Breast epithelium (tissue), 4 donors: ENCODE results near the gene DOCK3. TPM values are rescaled to one million over a fixed set of nuclear protein-coding genes. Genes with fewer than 3 reads are reported as not detected.
"Not testable (repeated sequence)": the region's sequence is repeated elsewhere in the genome, so short reads cannot be mapped to it uniquely, and the experiment has no call there.

Source experiments
- DNase-seq, 2 donors: peaks; one replicate each; pipeline ENCODE4 v3.0.0-alpha.2; 2019; ENCODE audit warnings: low spot score in 2 of 2
- H3K27ac ChIP-seq, 2 donors: fragments of 200-600 bp; sonication (generic) in 1 of 2; one replicate each; pipeline ENCODE4 v1.5.1; 2016 to 2019; ENCODE audit warnings: mild to moderate bottlenecking in 1 of 2
- H3K27me3 ChIP-seq, 2 donors: fragments of 200-600 bp; sonication (generic) in 1 of 2; one replicate each; pipeline versions ENCODE4 v1.5.1 to v1.6.0; 2017 to 2019; ENCODE audit warnings: control low read depth in 1 of 2, mild to moderate bottlenecking in 1 of 2
- H3K36me3 ChIP-seq: fragments of 200-600 bp; one replicate; pipeline ENCODE4 v1.5.1; 2019
- H3K4me1 ChIP-seq, 2 donors: fragments of 200-600 bp; sonication (generic); one replicate each; pipeline ENCODE4 v1.5.1; 2016 to 2019; ENCODE audit warnings: control low read depth in 1 of 2
- H3K4me3 ChIP-seq, 3 donors: fragments of 200-600 bp; sonication (generic); 1 replicate in 2 of 3; 2 replicates in 1 of 3; pipeline ENCODE4 v1.5.1; 2016 to 2019; ENCODE audit warnings: mild to moderate bottlenecking in 3 of 3, moderate library complexity in 2 of 3
- H3K9me3 ChIP-seq, 2 donors: fragments of 200-600 bp; sonication (generic) in 1 of 2; one replicate each; pipeline ENCODE4 v1.5.1; 2016 to 2019; ENCODE audit warnings: control low read depth in 1 of 2
- POLR2A ChIP-seq: fragments of 450-650 bp; IDR thresholded peaks from one replicate; pipeline ENCODE4 v1.6.1; 2016; ENCODE audit warnings: antibody characterized with exemption, mild to moderate bottlenecking, moderate library complexity
- POLR2AphosphoS5 ChIP-seq, 3 donors: sonication (generic); formaldehyde crosslinking; IDR thresholded peaks; one replicate each; pipeline ENCODE4 v1.6.1; 2017; ENCODE audit warnings: antibody characterized with exemption in 3 of 3
- intact Hi-C: fragments of 100-400 bp; cut with DNase I; formaldehyde crosslinking; loops from one replicate; pipeline ENCODE4 v1.15.1; 2023; ENCODE audit warnings: low total_unique reads
- total RNA-seq, 3 donors: library from RNA; depleted of rRNA; stranded (reverse); fragments of >200 nt; gene quantifications; one replicate each; pipeline ENCODE4 v1.1.0, GENCODE V29; 2016
- TF ChIP-seq, protein P1 (sequence below), 3 donors: fragments of 450-650 bp; IDR thresholded peaks; one replicate each; pipeline ENCODE4 v1.5.1; 2016 to 2017; ENCODE audit warnings: antibody characterized with exemption in 3 of 3, mild to moderate bottlenecking in 3 of 3, moderate library complexity in 3 of 3

Gene DOCK3
- total RNA-seq, 3 donors from 2014 or later = 0.64 to 0.73 (median 0.66) TPM

DNA sequence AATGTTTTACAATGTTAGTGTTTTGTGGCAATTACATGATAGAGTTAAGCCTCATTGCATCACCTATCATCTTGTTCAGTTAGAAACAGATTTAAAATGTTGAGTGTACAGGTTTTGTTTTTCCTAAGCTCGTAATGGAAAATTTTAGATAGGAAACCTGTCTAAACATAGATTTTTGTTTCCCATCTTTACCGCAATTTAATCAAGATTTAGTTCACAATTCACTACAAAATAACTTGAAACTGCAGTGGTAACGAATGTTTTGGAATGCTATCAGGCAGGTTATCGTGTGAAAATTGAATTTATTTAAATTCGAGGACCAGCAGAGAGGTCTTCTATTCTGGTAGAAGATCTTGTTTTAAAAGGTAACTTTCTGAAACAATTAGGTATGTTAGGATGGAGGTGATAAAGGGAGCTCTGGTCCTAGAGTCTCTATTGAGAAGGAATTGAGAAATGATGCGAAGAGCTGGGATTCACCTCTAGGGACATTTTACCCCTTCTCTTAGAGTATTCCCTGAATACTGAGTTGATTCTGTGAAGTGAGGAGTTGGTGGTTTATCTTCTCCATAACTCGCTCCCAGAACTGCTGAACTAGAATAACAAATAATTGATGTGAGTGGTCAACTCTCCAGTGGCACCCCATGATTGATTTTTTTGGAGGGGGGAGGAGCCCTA is 1.4 kb downstream of the DOCK3 start:
- peaks cover 0 to 5% of the 10 kb centered on the region in 2 donors for H3K4me1 ChIP-seq
- H3K4me3 ChIP-seq = no peak overlapping the region
- no peaks in the 10 kb centered on the region for H3K9me3 ChIP-seq
- TF ChIP-seq, protein P1, sequence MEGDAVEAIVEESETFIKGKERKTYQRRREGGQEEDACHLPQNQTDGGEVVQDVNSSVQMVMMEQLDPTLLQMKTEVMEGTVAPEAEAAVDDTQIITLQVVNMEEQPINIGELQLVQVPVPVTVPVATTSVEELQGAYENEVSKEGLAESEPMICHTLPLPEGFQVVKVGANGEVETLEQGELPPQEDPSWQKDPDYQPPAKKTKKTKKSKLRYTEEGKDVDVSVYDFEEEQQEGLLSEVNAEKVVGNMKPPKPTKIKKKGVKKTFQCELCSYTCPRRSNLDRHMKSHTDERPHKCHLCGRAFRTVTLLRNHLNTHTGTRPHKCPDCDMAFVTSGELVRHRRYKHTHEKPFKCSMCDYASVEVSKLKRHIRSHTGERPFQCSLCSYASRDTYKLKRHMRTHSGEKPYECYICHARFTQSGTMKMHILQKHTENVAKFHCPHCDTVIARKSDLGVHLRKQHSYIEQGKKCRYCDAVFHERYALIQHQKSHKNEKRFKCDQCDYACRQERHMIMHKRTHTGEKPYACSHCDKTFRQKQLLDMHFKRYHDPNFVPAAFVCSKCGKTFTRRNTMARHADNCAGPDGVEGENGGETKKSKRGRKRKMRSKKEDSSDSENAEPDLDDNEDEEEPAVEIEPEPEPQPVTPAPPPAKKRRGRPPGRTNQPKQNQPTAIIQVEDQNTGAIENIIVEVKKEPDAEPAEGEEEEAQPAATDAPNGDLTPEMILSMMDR (IDR thresholded peaks at IDR 0.05) = no peak
- no peak for TF ChIP-seq POLR2A
- no peak for TF ChIP-seq POLR2AphosphoS5 (IDR thresholded peaks at IDR 0.05)
- H3K36me3 ChIP-seq = no peaks in the 10 kb centered on the region
- no peak overlapping the region for H3K27ac ChIP-seq
- intact Hi-C loops = loop anchor here (5.0 kb wide), 1 partner anchor 299 kb away; no protein-coding TSS in a partner anchor
- H3K27me3 ChIP-seq = peaks cover 3 to 53% of the 10 kb centered on the region in 2 donors
- no peak for DNase-seq

DNA sequence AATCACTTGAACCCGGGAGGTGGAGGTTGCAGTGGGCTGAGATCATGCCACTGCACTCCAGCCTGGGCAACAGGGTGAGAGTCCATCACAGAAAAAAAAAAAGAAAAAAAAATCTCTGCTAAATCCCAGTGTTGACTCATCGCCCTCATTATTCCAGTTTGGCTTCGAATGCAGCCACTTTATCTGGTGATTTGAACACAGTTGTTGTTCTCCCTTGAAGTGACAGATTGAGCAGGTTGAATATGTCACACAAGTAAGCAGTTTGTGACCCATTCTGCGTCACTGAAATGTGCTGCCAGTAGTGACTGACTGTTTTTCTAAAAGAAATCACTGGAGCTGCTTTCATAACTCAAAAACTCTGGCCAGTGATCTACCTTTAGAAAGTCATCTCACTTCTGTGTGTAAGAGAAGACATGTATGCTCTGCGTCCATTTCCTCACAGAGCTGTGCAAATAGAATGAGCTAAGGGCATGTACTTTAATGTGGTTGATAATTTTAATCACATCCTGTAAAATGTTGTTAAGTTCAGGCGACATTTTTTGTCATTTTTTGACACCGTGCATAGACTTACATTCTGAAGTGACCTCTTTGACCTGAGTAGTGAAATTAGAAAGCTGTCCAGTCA is 12.5 kb downstream of the DOCK3 start:
- no peak for DNase-seq
- Histone ChIP-seq H3K36me3 (no peaks in the 10 kb centered on the region), H3K4me1 (no peaks in the 10 kb centered on the region), H3K9me3 (no peaks in the 10 kb centered on the region), H3K27ac (no peak overlapping the region), H3K4me3 (no peak overlapping the region), H3K27me3 (no peaks in the 10 kb centered on the region)
- intact Hi-C loops = no loop called here
- TF ChIP-seq POLR2AphosphoS5 (IDR thresholded peaks at IDR 0.05) = no peak

DNA sequence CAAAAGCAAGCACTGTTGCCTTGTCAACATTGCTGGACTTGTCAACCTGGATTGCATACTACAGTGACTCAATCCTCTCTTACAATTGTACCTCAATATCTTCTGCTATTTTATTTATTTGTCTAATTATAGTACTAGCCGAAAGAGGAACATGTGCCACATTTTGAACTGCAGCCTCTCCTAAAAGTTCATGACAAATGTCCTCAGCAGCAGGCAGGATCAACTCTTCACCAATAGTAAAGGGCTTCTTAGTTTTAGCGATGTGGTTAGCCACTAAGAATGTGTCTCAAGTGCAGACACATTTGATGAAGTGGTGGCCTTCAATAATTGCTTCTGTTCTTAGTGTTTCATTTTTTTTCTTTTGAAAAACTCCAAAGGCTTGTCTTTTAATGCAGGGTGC is 13.2 kb downstream of the DOCK3 start:
- Histone ChIP-seq H3K27ac (no peak overlapping the region), H3K27me3 (no peaks in the 10 kb centered on the region), H3K9me3 (no peaks in the 10 kb centered on the region), H3K4me3 (no peak overlapping the region), H3K4me1 (no peaks in the 10 kb centered on the region), H3K36me3 (no peaks in the 10 kb centered on the region)
- no peak for TF ChIP-seq POLR2AphosphoS5 (IDR thresholded peaks at IDR 0.05)
- TF ChIP-seq, protein P1 (IDR thresholded peaks at IDR 0.05) = no peak
- TF ChIP-seq POLR2A = no peak
- no peak for DNase-seq
- intact Hi-C loops = no loop called here

DNA sequence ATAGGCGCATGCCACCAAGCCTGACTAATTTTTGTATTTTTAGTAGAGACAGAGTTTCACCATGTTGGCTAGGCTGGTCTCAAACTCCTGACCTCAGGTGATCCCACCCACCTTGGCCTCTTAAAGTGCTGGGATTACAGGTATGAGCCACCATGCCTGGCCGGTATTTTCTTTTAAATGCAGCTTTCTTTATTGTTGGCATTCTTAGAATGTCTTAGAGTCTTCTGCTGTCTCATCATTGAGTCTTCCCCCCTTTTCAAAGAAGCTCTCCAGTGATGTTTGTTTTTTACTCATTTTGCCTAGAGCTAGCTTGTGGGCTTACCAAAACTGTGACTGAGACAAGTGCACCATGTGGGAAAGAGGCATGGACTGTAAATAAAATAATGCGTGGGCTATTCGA is 13.9 kb downstream of the DOCK3 start:
- intact Hi-C loops, H3K4me3 ChIP-seq, DNase-seq, H3K27ac ChIP-seq, H3K36me3 ChIP-seq, H3K27me3 ChIP-seq, H3K9me3 ChIP-seq, H3K4me1 ChIP-seq: not testable (repeated sequence)

DNA sequence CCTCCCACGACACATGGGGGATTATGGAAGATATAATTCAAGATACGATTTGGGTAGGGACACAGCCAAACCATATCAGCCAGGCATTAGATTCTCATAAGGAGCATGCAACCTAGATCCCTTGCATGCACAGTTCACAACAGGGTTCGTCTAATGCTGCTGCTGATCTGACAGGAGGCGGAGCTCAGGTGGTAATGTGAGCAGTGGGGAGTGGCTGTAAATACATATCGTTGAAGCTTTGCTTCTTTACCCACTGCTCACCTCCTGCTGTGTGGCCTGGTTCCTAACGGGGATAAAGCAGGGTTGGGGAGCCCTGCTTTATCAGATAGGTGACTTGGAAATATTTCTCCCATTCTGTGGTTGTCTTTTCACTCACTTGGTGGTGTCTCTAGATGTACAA is 14.8 kb downstream of the DOCK3 start:
- H3K36me3 ChIP-seq = no peaks in the 10 kb centered on the region
- H3K27me3 ChIP-seq = no peaks in the 10 kb centered on the region
- H3K4me3 ChIP-seq = no peak overlapping the region
- DNase-seq = no peak
- intact Hi-C loops = no loop called here
- H3K27ac ChIP-seq = no peak overlapping the region
- no peaks in the 10 kb centered on the region for H3K4me1 ChIP-seq
- TF ChIP-seq, protein P1 (IDR thresholded peaks at IDR 0.05) = no peak
- no peaks in the 10 kb centered on the region for H3K9me3 ChIP-seq

DNA sequence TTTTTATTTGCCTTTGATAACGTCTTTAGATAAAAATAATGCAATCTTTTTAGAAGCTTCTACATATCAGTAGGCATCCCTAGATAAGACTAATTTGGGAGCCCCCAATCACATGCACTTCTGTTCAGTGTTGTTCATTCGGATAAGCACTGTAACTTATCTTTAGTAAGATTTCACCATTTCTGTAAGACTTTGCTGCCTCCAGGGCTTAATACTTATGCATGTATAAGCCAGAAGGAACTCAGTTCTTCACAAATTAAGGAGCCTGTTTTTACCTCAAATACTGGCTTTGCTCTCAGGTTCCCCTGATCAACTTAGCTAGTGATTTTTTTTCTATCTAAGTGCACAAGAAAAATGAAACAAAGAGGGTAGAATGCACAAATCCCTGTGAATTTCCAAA is 20.3 kb downstream of the DOCK3 start:
- Histone ChIP-seq H3K4me3 (no peak overlapping the region), H3K27ac (no peak overlapping the region), H3K27me3 (no peaks in the 10 kb centered on the region), H3K9me3 (no peaks in the 10 kb centered on the region), H3K36me3 (no peaks in the 10 kb centered on the region), H3K4me1 (no peaks in the 10 kb centered on the region)
- DNase-seq = no peak
- TF ChIP-seq POLR2A = no peak
- no peak for TF ChIP-seq POLR2AphosphoS5 (IDR thresholded peaks at IDR 0.05)
- TF ChIP-seq, protein P1 (IDR thresholded peaks at IDR 0.05) = no peak
- intact Hi-C loops = no loop called here
